Measurements from ENCODE around the gene DIPK1C. TPM values are rescaled to one million over a fixed set of nuclear protein-coding genes. Genes with fewer than 3 reads are reported as not detected.

DIPK1C gene
- total RNA-seq, 2 experiments from 2014 or later: not detected

GRCh38 chr18:74478316-74478715, 21.2 kb upstream of the DIPK1C start:
- ChIA-PET POLR2A (no interaction called here), CTCF (no interaction called here)
- no peak for DNase-seq
- Mint-ChIP-seq H3K36me3 (ENCODE audit: low read depth) (no peaks in the 10 kb centered on the region), H3K27ac (no peak overlapping the region), H3K27me3 (no peaks in the 10 kb centered on the region), H3K4me3 (no peak overlapping the region), H3K4me1 (no peaks in the 10 kb centered on the region), H3K9me3 (no peaks in the 10 kb centered on the region)

- H3K4me1 Mint-ChIP-seq: no peaks in the 10 kb centered on the region
- H3K9me3 Mint-ChIP-seq: no peaks in the 10 kb centered on the region
- no peaks in the 10 kb centered on the region for H3K36me3 Mint-ChIP-seq (ENCODE audit: low read depth)
- no peak overlapping the region for H3K27ac Mint-ChIP-seq
- CTCF ChIA-PET: no interaction called here
- DNase-seq: no peak
- no peak overlapping the region for H3K4me3 Mint-ChIP-seq
- POLR2A ChIA-PET: no interaction called here
- H3K27me3 Mint-ChIP-seq: no peaks in the 10 kb centered on the region
These were observed 20.7 kb upstream of the DIPK1C start for GRCh38 chr18:74477771-74478170.

- CTCF ChIA-PET: interaction anchor here (0.6 kb wide), 1 partner anchor 1061 kb away, joined by 3 read pairs; no protein-coding TSS in a partner anchor
- Mint-ChIP-seq H3K9me3 (no peaks in the 10 kb centered on the region), H3K36me3 (ENCODE audit: low read depth) (no peaks in the 10 kb centered on the region), H3K4me3 (no peak overlapping the region), H3K27me3 (no peaks in the 10 kb centered on the region), H3K27ac (no peak overlapping the region), H3K4me1 (no peaks in the 10 kb centered on the region)
- DNase-seq: no peak
- POLR2A ChIA-PET: no interaction called here
These were observed 19.0 kb upstream of the DIPK1C start for GRCh38 chr18:74476140-74476539.

GRCh38 chr18:74473976-74474640, 17.0 kb upstream of the DIPK1C start:
- H3K4me3 Mint-ChIP-seq: no peak overlapping the region

GRCh38 chr18:74472312-74472711, 15.2 kb upstream of the DIPK1C start:
- H3K27ac Mint-ChIP-seq: no peak overlapping the region
- no peak for DNase-seq
- POLR2A ChIA-PET: no interaction called here
- peaks cover 5% of the 10 kb centered on the region for H3K9me3 Mint-ChIP-seq
- H3K4me3 Mint-ChIP-seq: no peak overlapping the region
- CTCF ChIA-PET: no interaction called here
- H3K36me3 Mint-ChIP-seq (ENCODE audit: low read depth): no peaks in the 10 kb centered on the region
- peaks cover 17% of the 10 kb centered on the region for H3K27me3 Mint-ChIP-seq
- H3K4me1 Mint-ChIP-seq: no peaks in the 10 kb centered on the region

More at GRCh38 chr18:74473976-74474640, 17.0 kb upstream of the DIPK1C start:
- Mint-ChIP-seq H3K27ac (no peak overlapping the region), H3K36me3 (ENCODE audit: low read depth) (no peaks in the 10 kb centered on the region), H3K9me3 (peaks cover 5% of the 10 kb centered on the region), H3K27me3 (peaks cover 7% of the 10 kb centered on the region), H3K4me1 (no peaks in the 10 kb centered on the region)
- no peak for DNase-seq
- POLR2A ChIA-PET: no interaction called here
- CTCF ChIA-PET: no interaction called here

- H3K27me3 Mint-ChIP-seq: peaks cover 19% of the 10 kb centered on the region
- POLR2A ChIA-PET: no interaction called here
- no peak overlapping the region for H3K4me3 Mint-ChIP-seq
- H3K4me1 Mint-ChIP-seq: no peaks in the 10 kb centered on the region
- peaks cover 5% of the 10 kb centered on the region for H3K9me3 Mint-ChIP-seq
- H3K27ac Mint-ChIP-seq: no peak overlapping the region
- CTCF ChIA-PET: interaction anchor here (0.7 kb wide), 1 partner anchor 24 kb away, joined by 3 read pairs; no protein-coding TSS in a partner anchor
- DNase-seq: no peak
- H3K36me3 Mint-ChIP-seq (ENCODE audit: low read depth): no peaks in the 10 kb centered on the region
These were observed 11.5 kb upstream of the DIPK1C start for GRCh38 chr18:74468547-74469061.

- CTCF ChIA-PET: no interaction called here
- DNase-seq: no peak
- Mint-ChIP-seq H3K4me3 (no peak overlapping the region), H3K27ac (no peak overlapping the region), H3K27me3 (peaks cover 19% of the 10 kb centered on the region), H3K36me3 (ENCODE audit: low read depth) (no peaks in the 10 kb centered on the region), H3K4me1 (no peaks in the 10 kb centered on the region), H3K9me3 (peaks cover 5% of the 10 kb centered on the region)
- POLR2A ChIA-PET: no interaction called here
These were observed 8.7 kb upstream of the DIPK1C start for GRCh38 chr18:74465775-74466174.

GRCh38 chr18:74463983-74464382, 6.9 kb upstream of the DIPK1C start:
- ChIA-PET CTCF (no interaction called here), POLR2A (no interaction called here)
- Mint-ChIP-seq H3K36me3 (ENCODE audit: low read depth) (no peaks in the 10 kb centered on the region), H3K27ac (no peak overlapping the region), H3K4me1 (no peaks in the 10 kb centered on the region), H3K4me3 (no peak overlapping the region), H3K9me3 (no peaks in the 10 kb centered on the region), H3K27me3 (peaks cover 26% of the 10 kb centered on the region)
- DNase-seq: no peak

- ChIA-PET CTCF (no interaction called here), POLR2A (no interaction called here)
- H3K36me3 Mint-ChIP-seq (ENCODE audit: low read depth): no peaks in the 10 kb centered on the region
- H3K9me3 Mint-ChIP-seq: no peaks in the 10 kb centered on the region
- peaks cover 27% of the 10 kb centered on the region for H3K27me3 Mint-ChIP-seq
- DNase-seq: no peak
- H3K4me3 Mint-ChIP-seq: no peak overlapping the region
- no peak overlapping the region for H3K27ac Mint-ChIP-seq
- H3K4me1 Mint-ChIP-seq: no peaks in the 10 kb centered on the region
These were observed 6.1 kb upstream of the DIPK1C start for GRCh38 chr18:74463254-74463653.

- ChIA-PET CTCF (no interaction called here), POLR2A (no interaction called here)
- H3K4me1 Mint-ChIP-seq: peaks cover 6% of the 10 kb centered on the region
- H3K4me3 Mint-ChIP-seq: no peak overlapping the region
- no peaks in the 10 kb centered on the region for H3K9me3 Mint-ChIP-seq
- H3K36me3 Mint-ChIP-seq (ENCODE audit: low read depth): no peaks in the 10 kb centered on the region
- H3K27ac Mint-ChIP-seq: no peak overlapping the region
- DNase-seq: no peak
- H3K27me3 Mint-ChIP-seq: peaks cover 40% of the 10 kb centered on the region
These were observed 3.7 kb upstream of the DIPK1C start for GRCh38 chr18:74460825-74461224.

- Mint-ChIP-seq H3K4me3 (no peak overlapping the region), H3K9me3 (no peaks in the 10 kb centered on the region), H3K27me3 (peaks cover 49% of the 10 kb centered on the region), H3K27ac (no peak overlapping the region), H3K36me3 (ENCODE audit: low read depth) (no peaks in the 10 kb centered on the region), H3K4me1 (peaks cover 6% of the 10 kb centered on the region)
- no peak for DNase-seq
- POLR2A ChIA-PET: no interaction called here
- CTCF ChIA-PET: no interaction called here
These were observed 2.8 kb upstream of the DIPK1C start for GRCh38 chr18:74459889-74460288.

- H3K36me3 Mint-ChIP-seq (ENCODE audit: low read depth): no peaks in the 10 kb centered on the region
- peaks cover 6% of the 10 kb centered on the region for H3K4me1 Mint-ChIP-seq
- H3K27ac Mint-ChIP-seq: no peak overlapping the region
- ChIA-PET POLR2A (no interaction called here), CTCF (no interaction called here)
- H3K4me3 Mint-ChIP-seq: no peak overlapping the region
- no peaks in the 10 kb centered on the region for H3K9me3 Mint-ChIP-seq
- no peak for DNase-seq
- peaks cover 67% of the 10 kb centered on the region for H3K27me3 Mint-ChIP-seq
These were observed 765 bp upstream of the DIPK1C start for GRCh38 chr18:74457725-74458421.

GRCh38 chr18:74456349-74457042, 612 bp downstream of the DIPK1C start:
- H3K27ac Mint-ChIP-seq: no peak overlapping the region
- H3K27me3 Mint-ChIP-seq: peaks cover 68% of the 10 kb centered on the region
- no peaks in the 10 kb centered on the region for H3K36me3 Mint-ChIP-seq (ENCODE audit: low read depth)
- DNase-seq: no peak
- POLR2A ChIA-PET: no interaction called here
- no peak overlapping the region for H3K4me3 Mint-ChIP-seq
- CTCF ChIA-PET: interaction anchor here (1.2 kb wide), 1 partner anchor 24 kb away, joined by 3 read pairs; no protein-coding TSS in a partner anchor
- no peaks in the 10 kb centered on the region for H3K9me3 Mint-ChIP-seq
- H3K4me1 Mint-ChIP-seq: peaks cover 6% of the 10 kb centered on the region
